ENCODE measurements around the gene STRIP2. TPM values are rescaled to one million over a fixed set of nuclear protein-coding genes. Genes with fewer than 3 reads are reported as not detected.
"Not testable (repeated sequence)": the region's sequence is repeated elsewhere in the genome, so short reads cannot be mapped to it uniquely, and the experiment has no call there.

STRIP2 gene
- total and polyA plus RNA-seq, 9 donors: 0.12 to 1.6 (median 0.92) TPM

- WGBS, 3 donors: 76 to 93% (median 79%) methylated on average over 4 of the region's 4 CpGs
- TF ChIP-seq EP300 (IDR thresholded peaks at IDR 0.05) (no peak), CTCF (IDR thresholded peaks at IDR 0.05) (no peak), POLR2A (IDR thresholded peaks at IDR 0.05) (no peak)
- no peak overlapping the region for H3K4me3 ChIP-seq
- H3K36me3 ChIP-seq: no peaks in the 10 kb centered on the region
- H3K4me1 ChIP-seq (ENCODE audit: insufficient read depth): no peaks in the 10 kb centered on the region
- no peaks in the 10 kb centered on the region for H3K9me3 ChIP-seq
- no peak overlapping the region for H3K27ac ChIP-seq
- no peaks in the 10 kb centered on the region for H3K27me3 ChIP-seq
- no peak for DNase-seq
- intact Hi-C loops (cut with DNase I): loop anchor here in 1 of 4 donors (10.0 kb wide), 1 partner anchor 254 kb away; no protein-coding TSS in a partner anchor
Measured at GRCh38 chr7:129468547-129468946, 34.3 kb downstream of the STRIP2 start.

- Histone ChIP-seq H3K4me1 (ENCODE audit: insufficient read depth) (no peaks in the 10 kb centered on the region), H3K27ac (no peak overlapping the region), H3K27me3 (no peaks in the 10 kb centered on the region), H3K9me3 (no peaks in the 10 kb centered on the region), H3K4me3 (no peak overlapping the region), H3K36me3 (no peaks in the 10 kb centered on the region)
- no peak for TF ChIP-seq EP300 (IDR thresholded peaks at IDR 0.05)
- no peak for TF ChIP-seq POLR2A (IDR thresholded peaks at IDR 0.05)
- no peak for TF ChIP-seq CTCF (IDR thresholded peaks at IDR 0.05)
- intact Hi-C loops (cut with DNase I): loop anchor here (5.0 to 10.0 kb wide), 4 partner anchors 103 to 255 kb away; no protein-coding TSS in a partner anchor
- DNase-seq: no peak
Measured at GRCh38 chr7:129469930-129470329, 35.7 kb downstream of the STRIP2 start.

GRCh38 chr7:129470411-129470810 is 36.2 kb downstream of the STRIP2 start:
- no peaks in the 10 kb centered on the region for H3K27me3 ChIP-seq
- DNase-seq: no peak
- H3K4me3 ChIP-seq: no peak overlapping the region
- 89 to 96% (median 93%) methylated on average over 1 of the region's 1 CpG for WGBS, 3 donors
- no peak for TF ChIP-seq POLR2A (IDR thresholded peaks at IDR 0.05)
- TF ChIP-seq CTCF (IDR thresholded peaks at IDR 0.05): no peak
- no peak for TF ChIP-seq EP300 (IDR thresholded peaks at IDR 0.05)
- no peaks in the 10 kb centered on the region for H3K9me3 ChIP-seq
- intact Hi-C loops (cut with DNase I): loop anchor here (5.0 to 10.0 kb wide), 4 partner anchors 103 to 256 kb away; no protein-coding TSS in a partner anchor
- no peak overlapping the region for H3K27ac ChIP-seq
- H3K36me3 ChIP-seq: no peaks in the 10 kb centered on the region
- no peaks in the 10 kb centered on the region for H3K4me1 ChIP-seq (ENCODE audit: insufficient read depth)

- Histone ChIP-seq H3K4me1 (ENCODE audit: insufficient read depth) (no peaks in the 10 kb centered on the region), H3K4me3 (no peak overlapping the region), H3K27ac (no peak overlapping the region), H3K36me3 (no peaks in the 10 kb centered on the region), H3K9me3 (no peaks in the 10 kb centered on the region), H3K27me3 (no peaks in the 10 kb centered on the region)
- intact Hi-C loops (cut with DNase I): loop anchor here (5.0 to 10.0 kb wide), 4 partner anchors 104 to 257 kb away; no protein-coding TSS in a partner anchor
- TF ChIP-seq CTCF (IDR thresholded peaks at IDR 0.05) (no peak), POLR2A (IDR thresholded peaks at IDR 0.05) (no peak), EP300 (IDR thresholded peaks at IDR 0.05) (no peak)
- DNase-seq: no peak
Measured at GRCh38 chr7:129471402-129471827, 37.2 kb downstream of the STRIP2 start.

GRCh38 chr7:129475931-129476330 is 41.7 kb downstream of the STRIP2 start:
- H3K36me3 ChIP-seq; H3K27me3 ChIP-seq; H3K9me3 ChIP-seq; DNase-seq; H3K27ac ChIP-seq; H3K4me3 ChIP-seq; H3K4me1 ChIP-seq (ENCODE audit: insufficient read depth): not testable (repeated sequence)
- WGBS, 3 donors: 96 to 98% (median 97%) methylated on average over 14 to 27 of the region's 27 CpGs
- intact Hi-C loops (cut with DNase I): loop anchor here in 3 of 4 donors (10.0 kb wide), 2 partner anchors 111 to 261 kb away; no protein-coding TSS in a partner anchor

GRCh38 chr7:129476398-129476797 is 42.2 kb downstream of the STRIP2 start:
- H3K36me3 ChIP-seq; H3K9me3 ChIP-seq; H3K27me3 ChIP-seq; H3K4me3 ChIP-seq; DNase-seq; H3K4me1 ChIP-seq (ENCODE audit: insufficient read depth); H3K27ac ChIP-seq: not testable (repeated sequence)
- intact Hi-C loops (cut with DNase I): loop anchor here in 3 of 4 donors (10.0 kb wide), 2 partner anchors 112 to 262 kb away; no protein-coding TSS in a partner anchor
- 97 to 98% (median 98%) methylated on average over 23 to 25 of the region's 27 CpGs for WGBS, 3 donors

Measured in ovary (tissue), 9 donors.